K562 (cell line): ENCODE results near the gene DIP2B. TPM values are rescaled to one million over a fixed set of nuclear protein-coding genes. Genes with fewer than 3 reads are reported as not detected.

Experiments used
- ATAC-seq: fragments of 200-7000 bp; cut with Tn5 transposase; 3 replicates; pipeline ENCODE4 v1.9.1; 2020; ENCODE audit warnings: moderate library complexity
- BruUV-seq: library from RNA; stranded (reverse); fragments of 400-500 nt; replicated peaks from 2 replicates; lab custom pipeline; 2021; lab: Mats Ljungman, UMichigan
- CTCF ChIA-PET: fragments of 300-600 bp; formaldehyde crosslinking; extraction: SDS; loops from one replicate; lab custom pipeline; 2021; ENCODE audit warnings: low intra/inter-chr PET ratio; lab: Yijun Ruan, JAX
- POLR2A ChIA-PET: fragments of 300-600, 350-650 bp; sonication (Branson Sonifier 250); formaldehyde crosslinking; extraction: SDS; loops from one replicate; lab custom pipeline; 2021; ENCODE audit warnings: antibody characterized with exemption, inconsistent platforms; lab: Yijun Ruan, JAX
- DNase-seq, 4 experiments: peaks; one replicate each; pipeline versions ENCODE4 v3.0.0 to v3.0.0-alpha.2; 2011 to 2018; ENCODE audit warnings: low spot score in 3 of 4, mixed read lengths in 3 of 4; ENCODE audit errors: extremely low read depth in 1 of 4
- FAIRE-seq: peaks from 2 replicates; lab custom pipeline; 2011; peaks lifted over from hg19 to GRCh38; lab: Jason Lieb, UNC
- H2AFZ ChIP-seq: 2 replicates; pipeline ENCODE4 v1.6.0; 2011; ENCODE audit warnings: low read depth, low read length, control low read depth, inconsistent platforms
- H3K27ac ChIP-seq: fragments of 200-600 bp; 3 replicates; pipeline ENCODE4 v1.8.0; 2011; ENCODE audit warnings: low read depth, mild to moderate bottlenecking, control low read depth, inconsistent platforms, low read length, moderate library complexity, mixed read lengths; ENCODE audit errors: extremely low read depth
- H3K27me3 ChIP-seq, 2 experiments: fragments of 300-600 bp in 1 of 2; 2 replicates in 1 of 2; 3 replicates in 1 of 2; pipeline versions ENCODE4 v1.6.0 to v1.8.0; 2011; ENCODE audit warnings: inconsistent platforms in 2 of 2, low read length in 2 of 2, mild to moderate bottlenecking in 1 of 2, mixed read lengths in 1 of 2, moderate library complexity in 1 of 2; ENCODE audit not compliant: control insufficient read depth in 2 of 2, insufficient read depth in 2 of 2
- H3K36me3 ChIP-seq: fragments of 300-600 bp; 3 replicates; pipeline ENCODE4 v1.8.0; 2011; ENCODE audit warnings: mild to moderate bottlenecking, low read length, inconsistent platforms; ENCODE audit not compliant: control insufficient read depth, insufficient read depth
- H3K4me1 ChIP-seq, 2 experiments: fragments of 200-600 bp in 1 of 2; replicated peaks in 1 of 2; 2 replicates in 1 of 2; 3 replicates in 1 of 2; pipeline versions ENCODE4 v1.5.1 to v1.8.0; 2011; ENCODE audit warnings: inconsistent platforms in 2 of 2, low read length in 2 of 2, mild to moderate bottlenecking in 1 of 2, mixed read lengths in 1 of 2, moderate library complexity in 1 of 2; ENCODE audit not compliant: control insufficient read depth in 2 of 2, insufficient read depth in 2 of 2
- H3K4me2 ChIP-seq: 2 replicates; pipeline ENCODE4 v1.6.1; 2011; ENCODE audit warnings: low read length, control low read depth, inconsistent platforms, mixed read lengths; ENCODE audit not compliant: insufficient read depth
- H3K4me3 ChIP-seq: fragments of 200-600 bp; sonication (generic), shearing (Covaris generic); 2 replicates; pipeline ENCODE4 v1.5.1; 2016; ENCODE audit warnings: control low read depth, inconsistent platforms
- H3K79me2 ChIP-seq: fragments of 200-600 bp; 3 replicates; pipeline ENCODE4 v1.8.0; 2011; ENCODE audit warnings: low read length, inconsistent platforms; ENCODE audit not compliant: control insufficient read depth, insufficient read depth
- H3K9ac ChIP-seq, 2 experiments: 2 replicates each; pipeline versions ENCODE4 v1.6.0 to v1.6.1; 2011; ENCODE audit warnings: low read depth in 2 of 2, low read length in 2 of 2, control low read depth in 1 of 2, inconsistent platforms in 1 of 2, mild to moderate bottlenecking in 1 of 2, mixed read lengths in 1 of 2; ENCODE audit not compliant: insufficient read depth in 1 of 2
- H3K9me1 ChIP-seq: one replicate; pipeline ENCODE4 v1.6.0; 2011; ENCODE audit warnings: inconsistent platforms, mild to moderate bottlenecking, low read length, moderate library complexity; ENCODE audit not compliant: control insufficient read depth, insufficient read depth
- H3K9me3 ChIP-seq: replicated peaks from 2 replicates; pipeline ENCODE4 v1.5.1; 2011; ENCODE audit warnings: low read depth, low read length, inconsistent platforms; ENCODE audit not compliant: control insufficient read depth, insufficient read depth
- H4K20me1 ChIP-seq: replicated peaks from 2 replicates; pipeline ENCODE4 v1.6.1; 2011; ENCODE audit warnings: low read length, inconsistent platforms, mixed read lengths; ENCODE audit not compliant: control insufficient read depth, insufficient read depth
- ARID2 ChIP-seq: fragments of 450-650 bp; IDR thresholded peaks from 2 replicates; pipeline ENCODE4 v1.6.1; 2017; ENCODE audit warnings: antibody characterized with exemption, mild to moderate bottlenecking
- DACH1 ChIP-seq: fragments of 450-650 bp; IDR thresholded peaks from 2 replicates; pipeline ENCODE4 v1.6.1; 2018; ENCODE audit not compliant: partially characterized antibody
- HMBOX1 ChIP-seq: sonication (generic); IDR thresholded peaks from 2 replicates; pipeline ENCODE4 v1.6.1; 2016
- KDM4B ChIP-seq, 2 experiments: fragments of 450-650 bp in 1 of 2; sonication (generic) in 1 of 2; IDR thresholded peaks; 2 replicates each; pipeline ENCODE4 v1.6.1; 2016 to 2017; ENCODE audit warnings: borderline replicate concordance in 2 of 2, antibody characterized with exemption in 1 of 2, low read depth in 1 of 2, mild to moderate bottlenecking in 1 of 2
- KLF13 ChIP-seq: fragments of 450-650 bp; IDR thresholded peaks from 2 replicates; pipeline ENCODE4 v1.6.1; 2016; ENCODE audit warnings: missing genetic modification characterization, low read depth, mild to moderate bottlenecking, missing compliant biosample characterization, moderate library complexity, borderline replicate concordance
- LEF1 ChIP-seq: fragments of 450-650 bp; IDR thresholded peaks from 2 replicates; pipeline ENCODE4 v1.6.1; 2016; ENCODE audit warnings: mild to moderate bottlenecking
- PHTF2 ChIP-seq: fragments of 250-450 bp; sonication (Bioruptor Pico); IDR thresholded peaks from 2 replicates; pipeline ENCODE4 v1.5.0; 2021; ENCODE audit warnings: mild to moderate bottlenecking
- SMAD3 ChIP-seq: fragments of 450-650 bp; formaldehyde crosslinking; conservative IDR thresholded peaks from 2 replicates; pipeline ENCODE4 v1.4.0; 2020; ENCODE audit warnings: mild to moderate bottlenecking
- SMC3 ChIP-seq: conservative IDR thresholded peaks from 2 replicates; pipeline ENCODE4 v1.6.1; 2011; ENCODE audit warnings: low read depth, low read length, improper control_type of control experiment; ENCODE audit not compliant: insufficient read depth
- STAT5B ChIP-seq: fragments of 250-450 bp; sonication (Bioruptor Pico); IDR thresholded peaks from 2 replicates; pipeline ENCODE4 v1.8.0; 2021; ENCODE audit warnings: mild to moderate bottlenecking, inconsistent platforms
- THRAP3 ChIP-seq: fragments of 450-650 bp; IDR thresholded peaks from 2 replicates; pipeline ENCODE4 v1.6.1; 2016; ENCODE audit warnings: mild to moderate bottlenecking, inconsistent platforms, borderline replicate concordance
- YBX1 ChIP-seq: fragments of 450-650 bp; IDR thresholded peaks from 2 replicates; pipeline ENCODE4 v1.7.1; 2016; ENCODE audit warnings: mild to moderate bottlenecking
- ZBTB43 ChIP-seq: sonication (generic); formaldehyde crosslinking; IDR thresholded peaks from 2 replicates; pipeline ENCODE4 v1.8.0; 2023; ENCODE audit warnings: mild to moderate bottlenecking, missing genetic modification reagents
- ZBTB7A ChIP-seq: IDR thresholded peaks from 2 replicates; pipeline ENCODE4 v1.6.1; 2011; ENCODE audit warnings: low read depth, mild to moderate bottlenecking, low read length, moderate library complexity, borderline replicate concordance; ENCODE audit not compliant: control insufficient read depth
- ZNF140 ChIP-seq: fragments of 250-450 bp; sonication (Bioruptor Pico); IDR thresholded peaks from 2 replicates; pipeline ENCODE4 v1.8.0; 2021; ENCODE audit warnings: moderate library complexity, mild to moderate bottlenecking, inconsistent platforms
- ZNF24 ChIP-seq: fragments of 450-650 bp; IDR thresholded peaks from 2 replicates; pipeline ENCODE4 v1.6.1; 2016
- ZNF77 ChIP-seq: fragments of 250-450 bp; sonication (Bioruptor Pico); IDR thresholded peaks from 2 replicates; pipeline ENCODE4 v1.5.0; 2020
- WGBS: fragments of 100-300 bp; shearing (Covaris generic); methylation state at CpG from one replicate; pipeline ENCODE4 v1.1.6; 2016; ENCODE audit warnings: low coverage, mixed read lengths; ENCODE audit not compliant: insufficient coverage; ENCODE audit errors: missing lambda C conversion rate; 5-methylcytosine and 5-hydroxymethylcytosine counted together
- in situ Hi-C: fragments of 300-500 bp; cut with MboI; formaldehyde crosslinking; loops from 4 replicates; pipeline ENCODE4 v1.15.0; 2018; ENCODE audit warnings: inconsistent platforms, mixed read lengths
- intact Hi-C: fragments of 100-400 bp; cut with micrococcal nuclease; formaldehyde crosslinking; loops from 2 replicates; pipeline ENCODE4 v1.14.2; 2022
- polyA plus RNA-seq, 8 experiments: library from polyadenylated mRNA; depleted of rRNA in 4 of 8; stranded (reverse) in 5 of 8; unstranded in 3 of 8; fragments of >200 nt; fragmentation: Nextera tagmentation in 2 of 8; fragmentation: Illumina TruSeq in 1 of 8; extraction: Ambion mirVana in 2 of 8; extraction: Trizol in 1 of 8; gene quantifications; 2 replicates each; pipeline versions ENCODE4 v1.2.1 to v1.2.3, GENCODE V29; 2011 to 2014; ENCODE audit warnings: inconsistent platforms in 1 of 8, missing spikeins in 1 of 8
- total RNA-seq, 7 experiments: library from RNA; depleted of rRNA in 6 of 7; stranded (reverse); fragments of >200 nt in 6 of 7; fragmentation: Illumina TruSeq in 2 of 7; extraction: Trizol in 2 of 7; gene quantifications; 2 replicates each; pipeline versions ENCODE4 v1.2.1 to v1.2.3, GENCODE V29; 2011 to 2021; ENCODE audit warnings: low replicate concordance in 1 of 7

The DIP2B gene
- total and polyA plus RNA-seq, 9 of the 15 experiments (the other 6 are each of a cell fraction or from before 2014, with no cell fraction given) = 4.6 to 26.1 (median 18.8) TPM

- TF ChIP-seq KLF13 (tag) = no peak
- no peak for TF ChIP-seq ZNF140 (CRISPR knock-in tag)
- TF ChIP-seq ZBTB43 = no peak
- TF ChIP-seq, all 486 proteins: peak for 0
Observed at GRCh38 chr12:50695961-50696360, 191.2 kb downstream of the DIP2B start (continued).

- no peaks in the 10 kb centered on the region for H3K9me3 ChIP-seq
- intact Hi-C loops = no loop called here
- H4K20me1 ChIP-seq = no peaks in the 10 kb centered on the region
- no peak overlapping the region for H3K9ac ChIP-seq
- no peaks in the 10 kb centered on the region for H3K9me1 ChIP-seq
- H3K27ac ChIP-seq = no peak overlapping the region
- no peaks in the 10 kb centered on the region for H3K4me1 ChIP-seq
- ATAC-seq (no peak), FAIRE-seq (no peak), DNase-seq (no peak)
- WGBS = 89% methylated on average over 7 of the region's 7 CpGs
- BruUV-seq = no TSS peak
- in situ Hi-C loops = no loop called here
- no peaks in the 10 kb centered on the region for H3K27me3 ChIP-seq
- ChIA-PET POLR2A (interaction anchor here (0.6 to 0.8 kb wide), 2 partner anchors 9 to 10 kb away, joined by 3 read pairs; no protein-coding TSS in a partner anchor), CTCF (interaction anchor here (0.7 kb wide), 1 partner anchor 385 kb away, joined by 3 read pairs; no protein-coding TSS in a partner anchor)
- H3K4me3 ChIP-seq = no peak overlapping the region
- no peaks in the 10 kb centered on the region for H3K79me2 ChIP-seq
- H2AFZ ChIP-seq = no peak overlapping the region
- H3K36me3 ChIP-seq = peaks cover 75% of the 10 kb centered on the region
- H3K4me2 ChIP-seq = no peak overlapping the region
- TF ChIP-seq SMC3 = no peak
- TF ChIP-seq DACH1 = no peak
- no peak for TF ChIP-seq YBX1
- TF ChIP-seq SMAD3 (CRISPR knock-in tag) = no peak
- no peak for TF ChIP-seq ZBTB7A
- TF ChIP-seq KDM4B (IDR thresholded peaks at IDR 0.05; ENCODE audit: borderline replicate concordance in 2 of 2, low read depth in 1 of 2) = no peak
- no peak for TF ChIP-seq ZNF24
- no peak for TF ChIP-seq THRAP3
- no peak for TF ChIP-seq PHTF2
- TF ChIP-seq LEF1 = no peak
- no peak for TF ChIP-seq STAT5B (CRISPR knock-in tag)
- no peak for TF ChIP-seq ZNF77 (CRISPR knock-in tag)
- no peak for TF ChIP-seq HMBOX1
- TF ChIP-seq ARID2 = no peak
Observed at GRCh38 chr12:50696931-50697330, 192.1 kb downstream of the DIP2B start.
